ENCODE measurements around the gene FBXO41.

DNA sequence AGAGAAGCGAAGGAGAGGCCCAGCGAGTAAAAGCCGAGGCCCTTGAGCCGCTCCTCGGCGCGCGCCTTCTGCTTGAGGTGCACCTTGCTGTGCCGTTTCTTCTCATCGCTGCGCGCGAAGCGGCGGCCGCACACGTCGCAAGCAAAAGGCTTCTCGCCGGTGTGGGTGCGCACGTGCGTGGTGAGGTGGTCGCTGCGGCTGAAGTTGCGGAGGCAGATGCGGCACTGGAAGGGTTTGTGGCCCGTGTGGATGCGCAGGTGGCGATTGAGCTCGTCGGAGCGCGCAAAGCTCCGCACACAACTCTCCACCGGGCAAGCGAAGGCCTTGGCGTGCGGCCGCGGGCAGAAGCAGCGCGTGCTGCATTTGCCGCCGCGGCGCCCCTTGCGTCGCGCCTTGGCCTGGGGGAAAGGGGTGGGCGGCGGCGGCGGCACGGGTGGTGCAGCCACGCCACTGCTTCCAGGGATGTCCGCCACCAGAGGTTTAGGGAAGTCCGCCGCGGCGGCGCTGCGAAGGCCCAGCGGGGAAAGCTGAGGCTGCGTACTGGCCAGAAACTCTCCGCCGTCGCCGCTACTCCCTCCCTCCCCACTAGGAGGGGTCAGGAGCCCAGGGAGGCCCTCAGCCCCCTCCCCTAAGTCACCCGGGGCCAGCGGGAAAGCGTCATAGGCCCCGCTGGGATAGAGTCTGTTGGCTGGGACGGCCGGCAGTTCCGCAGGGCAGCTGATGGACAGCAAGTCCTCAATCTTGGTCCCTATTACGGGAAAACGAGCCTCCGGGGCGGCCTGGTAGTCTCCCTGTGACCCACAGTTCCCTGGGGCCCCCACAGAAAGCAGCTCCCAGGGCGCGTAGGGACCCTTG is 7.4 kb upstream of the FBXO41 start:
- TF ChIP-seq EZH2 (IDR thresholded peaks at IDR 0.05; ENCODE audit: insufficient read depth, poor library complexity, severe bottlenecking) (no peak), EZH2phosphoT487 (IDR thresholded peaks at IDR 0.05; ENCODE audit: insufficient read depth, low read depth) (0 out of 2 replicates have a peak, but pooled peaks have one; percentile 20)
